ENCODE measurements around the gene VAV3. TPM values are rescaled to one million over a fixed set of nuclear protein-coding genes. Genes with fewer than 3 reads are reported as not detected.
"Not testable (repeated sequence)": the region's sequence is repeated elsewhere in the genome, so short reads cannot be mapped to it uniquely, and the experiment has no call there.

VAV3 gene
- 1.9 TPM for total RNA-seq
- long read RNA-seq, partial matches to known transcripts, result 0 of 1 reads
- long read RNA-seq, other reads (novel, unspliced or antisense), result 1 of 1 reads

GRCh38 chr1:107965110-107965991, at the start of gene VAV3:
Gene VAV3, minus strand, starts transcription at chr1:107965180. Its CDS starts 311 bp downstream, at chr1:107964869.
- intact Hi-C loops (cut with DNase I), result no loop called here
- DNase-seq (ENCODE audit: low spot score), result peak; percentile 91

DNA sequence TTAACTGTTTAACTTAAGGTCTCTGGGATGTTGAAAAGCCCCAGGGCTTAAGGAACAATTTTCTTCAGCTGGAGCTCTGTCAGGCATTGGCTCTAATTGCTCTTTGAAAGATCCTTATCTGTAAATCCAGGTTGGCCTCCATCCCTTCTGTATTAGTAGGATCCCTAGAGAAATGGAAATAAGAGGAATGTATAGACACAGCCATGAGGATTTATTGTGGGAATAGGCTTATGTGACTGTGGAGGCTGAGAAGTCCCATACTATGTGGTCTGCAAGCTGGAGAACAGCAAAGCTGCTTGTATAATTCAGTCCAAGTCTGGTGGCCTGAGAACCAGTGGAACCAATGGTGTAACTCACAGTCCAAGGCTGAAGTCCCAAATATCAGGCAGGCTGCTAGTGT, 47.6 kb upstream of the VAV3 start:
- intact Hi-C loops (cut with DNase I), result no loop called here
- DNase-seq (ENCODE audit: low spot score), result no peak

DNA sequence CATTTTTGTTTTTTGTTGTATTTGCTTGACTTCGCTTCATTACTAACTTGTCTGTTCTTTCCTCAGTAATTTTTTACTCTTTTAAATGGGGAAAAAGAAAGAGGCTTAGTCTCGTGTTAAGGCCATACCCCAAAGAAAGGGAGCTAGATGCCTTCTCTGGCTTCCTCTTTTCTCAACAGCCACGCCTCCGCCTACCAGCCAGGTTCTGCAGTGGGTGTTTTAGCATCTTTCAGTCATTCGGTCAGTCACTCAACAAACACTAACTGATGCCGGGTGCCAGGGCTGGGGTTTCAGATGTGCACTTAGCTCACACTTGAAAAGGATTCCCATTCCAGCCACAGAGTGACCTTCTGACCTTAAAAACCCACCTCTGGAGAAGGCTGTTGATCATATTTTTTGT, 46.3 kb upstream of the VAV3 start:
- DNase-seq (ENCODE audit: low spot score), result no peak
- intact Hi-C loops (cut with DNase I), result no loop called here

DNA sequence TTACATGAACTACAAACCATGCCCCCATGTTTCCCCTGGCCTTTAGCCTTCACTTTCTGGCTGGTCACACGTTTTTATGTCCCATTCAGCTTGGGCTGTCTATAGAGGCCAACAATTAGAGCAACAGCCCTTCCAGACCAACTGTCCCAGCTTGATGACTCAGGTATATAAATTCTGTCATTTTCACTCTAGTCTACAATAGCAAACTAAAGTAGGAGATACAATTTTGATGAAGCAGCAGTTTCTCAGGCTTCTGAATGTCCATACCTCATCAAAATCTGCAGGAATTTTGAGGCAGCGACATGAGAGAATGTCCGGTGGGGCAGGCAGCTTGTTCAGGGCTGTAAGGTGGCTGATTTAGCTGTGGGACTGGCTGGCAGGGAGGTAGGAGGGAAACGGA, 45.6 kb upstream of the VAV3 start:
- no peak for DNase-seq (ENCODE audit: low spot score)
- intact Hi-C loops (cut with DNase I), result no loop called here

DNA sequence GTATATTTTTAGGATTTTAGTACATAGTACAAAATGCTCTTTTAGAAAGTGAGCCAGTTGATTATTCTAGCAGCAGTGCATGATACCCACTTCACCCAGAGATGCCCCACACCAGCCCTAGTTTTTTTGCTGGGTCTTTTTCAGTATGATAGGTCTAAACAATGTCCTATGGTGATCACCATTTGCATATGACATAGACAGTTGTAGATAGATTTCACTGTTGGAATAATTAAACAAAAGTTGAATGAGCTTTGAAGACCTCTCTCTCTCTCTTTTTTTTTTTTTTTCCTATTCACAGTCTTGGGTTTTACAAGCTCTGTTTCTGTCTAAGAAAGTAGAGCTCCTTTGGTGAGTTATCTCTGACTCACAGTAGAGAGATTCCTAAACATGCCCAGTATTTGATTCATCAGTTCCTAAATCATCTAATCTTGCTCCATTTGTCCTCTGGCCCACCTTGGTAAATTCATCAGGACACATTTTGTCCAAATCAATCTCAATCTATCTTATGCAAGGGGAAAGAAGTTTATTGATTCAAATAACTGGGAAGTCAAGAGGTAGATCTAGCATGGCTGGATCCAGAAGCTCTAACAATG, 44.7 kb upstream of the VAV3 start:
- no peak for DNase-seq (ENCODE audit: low spot score)
- intact Hi-C loops (cut with DNase I), result no loop called here

DNA sequence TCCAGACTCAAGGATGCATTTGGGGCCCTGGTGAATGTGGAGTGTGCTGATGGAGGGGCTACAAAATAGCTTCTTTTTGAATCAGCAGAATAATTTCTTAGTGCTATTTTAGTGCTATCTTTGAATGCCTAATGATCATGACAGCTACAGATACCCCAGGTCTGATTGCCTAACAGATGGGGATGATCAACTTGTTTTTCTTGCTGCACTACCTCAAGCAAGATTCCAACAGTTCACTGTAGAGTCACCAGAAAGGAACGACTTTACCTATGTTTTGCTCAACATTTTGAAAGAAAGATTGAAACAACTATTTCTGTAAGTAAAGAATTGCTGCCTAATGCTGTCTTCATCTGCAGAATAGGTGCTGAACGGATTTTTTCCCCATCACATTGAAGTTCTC, 42.6 kb upstream of the VAV3 start:
- intact Hi-C loops (cut with DNase I), result no loop called here
- no peak for DNase-seq (ENCODE audit: low spot score)

DNA sequence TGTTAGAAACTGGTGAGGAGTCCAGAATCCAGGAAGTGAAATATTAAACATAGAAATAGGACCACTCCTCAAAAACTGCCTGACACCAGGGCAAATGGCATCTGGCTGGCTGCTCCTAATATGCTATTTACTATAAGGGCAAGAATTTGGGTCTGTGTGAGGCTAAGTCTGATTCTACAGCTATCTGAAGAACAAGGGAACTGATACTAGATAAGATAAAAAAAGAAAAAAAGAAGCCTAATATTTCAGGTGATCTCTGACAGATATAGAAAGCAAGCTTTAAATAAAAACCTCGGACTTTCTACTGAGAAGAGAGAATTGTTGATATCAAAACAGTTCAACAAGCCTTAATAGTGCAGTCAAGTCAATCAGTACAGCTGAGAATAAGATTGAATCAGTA, 42.1 kb upstream of the VAV3 start:
- intact Hi-C loops (cut with DNase I), result no loop called here
- no peak for DNase-seq (ENCODE audit: low spot score)

DNA sequence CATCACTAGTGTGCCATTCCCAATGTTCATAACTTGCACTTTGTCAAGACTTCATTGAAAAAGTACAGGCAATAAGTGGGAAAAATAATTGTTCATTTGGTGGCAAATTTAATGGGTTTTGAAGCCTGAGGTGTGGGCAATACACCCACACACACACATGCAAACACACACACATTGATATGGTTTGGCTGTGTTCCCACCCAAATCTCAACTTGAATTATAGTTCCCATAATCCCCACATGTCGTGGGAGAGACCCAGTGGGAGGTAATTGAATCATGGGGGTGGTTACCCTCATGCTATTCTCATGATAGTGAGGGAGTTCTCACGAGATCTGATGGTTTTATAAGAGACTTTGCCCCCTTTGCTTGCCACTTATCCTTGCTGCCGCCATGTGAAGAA, 39.9 kb upstream of the VAV3 start:
- intact Hi-C loops (cut with DNase I); DNase-seq (ENCODE audit: low spot score): not testable (repeated sequence)

- intact Hi-C loops (cut with DNase I), result no loop called here
- DNase-seq (ENCODE audit: low spot score), result no peak
Observed at GRCh38 chr1:108000620-108001111, 35.7 kb upstream of the VAV3 start.

- intact Hi-C loops (cut with DNase I), result no loop called here
- no peak for DNase-seq (ENCODE audit: low spot score)
Observed at GRCh38 chr1:108000184-108000583, 35.2 kb upstream of the VAV3 start.

- intact Hi-C loops (cut with DNase I), result no loop called here
- DNase-seq (ENCODE audit: low spot score), result no peak
Observed at GRCh38 chr1:107997866-107998265, 32.9 kb upstream of the VAV3 start.

GRCh38 chr1:107993920-107994319, 28.9 kb upstream of the VAV3 start:
- intact Hi-C loops (cut with DNase I), result no loop called here
- no peak for DNase-seq (ENCODE audit: low spot score)

DNA sequence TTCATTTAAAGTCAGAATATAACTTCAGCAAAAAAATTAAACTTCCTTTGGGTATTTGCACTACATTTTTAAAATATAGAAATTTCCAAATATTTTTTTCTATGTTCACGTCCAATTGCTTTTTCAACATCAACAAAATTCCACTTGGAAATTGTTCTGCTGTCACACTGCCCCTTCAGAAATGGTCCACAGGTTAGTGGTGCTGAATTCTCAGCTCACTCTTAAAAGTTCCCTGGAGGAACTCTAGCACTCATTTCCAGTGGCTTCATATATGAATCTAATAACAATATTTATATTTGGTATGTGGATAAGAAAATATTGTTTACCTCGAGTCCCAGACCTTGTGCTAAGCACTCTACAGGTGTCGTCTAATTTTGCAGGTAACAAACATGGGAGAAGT, 27.4 kb upstream of the VAV3 start:
- no peak for DNase-seq (ENCODE audit: low spot score)
- intact Hi-C loops (cut with DNase I), result no loop called here

DNA sequence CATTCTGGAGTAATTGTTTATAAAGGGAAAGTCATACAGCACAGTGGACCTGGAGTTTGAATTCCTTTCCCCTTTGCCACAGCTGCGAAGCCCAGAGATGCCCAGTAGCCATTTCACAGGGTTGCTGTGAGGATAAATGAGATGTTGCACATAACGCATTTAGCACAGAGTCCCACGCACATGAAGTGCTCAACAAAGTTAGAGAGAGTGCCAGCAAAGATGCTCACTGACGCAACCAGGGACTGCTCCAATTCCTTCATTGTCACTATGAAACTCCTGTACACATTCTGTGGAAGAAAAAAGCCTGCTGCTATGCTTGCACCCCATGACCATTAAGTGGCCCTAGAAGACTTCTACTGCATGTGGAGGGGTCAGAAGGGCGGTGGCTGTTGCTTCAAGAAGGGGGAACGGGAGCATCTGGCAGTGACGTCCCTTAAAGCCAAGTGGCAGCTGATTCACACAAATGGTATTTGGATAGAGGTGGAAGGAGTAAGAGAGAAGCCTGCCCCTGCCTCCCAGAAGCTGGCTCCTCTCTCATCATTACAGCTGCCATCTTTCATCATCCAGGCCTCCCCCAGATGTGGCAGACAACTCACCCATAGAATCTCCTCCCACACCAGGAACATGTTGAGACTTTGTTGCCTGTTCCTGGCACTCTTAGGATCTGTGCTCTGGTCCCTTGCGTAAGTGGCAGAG, 26.5 kb upstream of the VAV3 start:
- no peak for DNase-seq (ENCODE audit: low spot score)
- intact Hi-C loops (cut with DNase I), result no loop called here

- intact Hi-C loops (cut with DNase I), result no loop called here
Observed at GRCh38 chr1:107990606-107991005, 25.6 kb upstream of the VAV3 start.

GRCh38 chr1:107981277-107981676, 16.3 kb upstream of the VAV3 start:
- no peak for DNase-seq (ENCODE audit: low spot score)
- intact Hi-C loops (cut with DNase I), result no loop called here

More at GRCh38 chr1:107990606-107991005, 25.6 kb upstream of the VAV3 start:
- DNase-seq (ENCODE audit: low spot score), result no peak

- no peak for DNase-seq (ENCODE audit: low spot score)
- intact Hi-C loops (cut with DNase I), result no loop called here
Observed at GRCh38 chr1:107979926-107980325, 14.9 kb upstream of the VAV3 start.

DNA sequence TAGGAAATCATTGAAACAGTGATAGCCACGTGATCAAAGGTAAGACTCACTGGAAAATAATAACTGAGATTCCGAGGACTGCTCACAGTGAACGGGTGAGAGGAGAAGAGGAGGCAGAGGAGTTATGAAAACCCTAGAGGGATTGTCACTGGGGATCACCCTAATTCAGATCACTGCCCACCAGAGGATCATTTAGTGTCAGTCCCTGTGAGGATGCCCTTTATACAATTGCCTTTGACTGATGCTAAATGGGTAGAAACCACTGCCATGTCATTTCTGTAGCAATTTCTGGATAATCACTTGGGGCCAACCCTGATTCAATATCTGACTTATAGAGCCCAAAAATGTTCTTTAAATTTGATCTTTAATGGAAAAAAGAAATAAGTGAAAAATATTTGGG, 14.1 kb upstream of the VAV3 start:
- no peak for DNase-seq (ENCODE audit: low spot score)
- intact Hi-C loops (cut with DNase I), result no loop called here

DNA sequence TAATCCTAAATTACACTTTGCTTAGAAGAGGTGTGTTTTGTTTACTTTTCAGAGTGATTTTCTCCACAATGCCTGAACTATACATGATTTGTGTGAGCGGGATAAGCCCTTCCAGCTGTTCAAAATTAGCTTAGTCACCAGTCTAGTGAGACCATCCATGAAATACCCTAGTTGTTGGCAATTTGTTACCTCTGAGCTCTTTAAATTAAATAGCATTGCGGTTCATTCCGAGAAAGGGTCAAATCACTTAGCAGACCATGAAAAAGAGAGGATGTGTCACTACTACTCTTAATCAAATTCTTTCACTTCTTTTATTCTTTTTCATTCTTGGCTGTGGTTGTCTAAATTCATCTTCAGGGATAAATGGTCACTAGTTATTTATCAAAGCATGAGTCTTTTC, 11.9 kb upstream of the VAV3 start:
- no peak for DNase-seq (ENCODE audit: low spot score)
- intact Hi-C loops (cut with DNase I), result no loop called here

DNA sequence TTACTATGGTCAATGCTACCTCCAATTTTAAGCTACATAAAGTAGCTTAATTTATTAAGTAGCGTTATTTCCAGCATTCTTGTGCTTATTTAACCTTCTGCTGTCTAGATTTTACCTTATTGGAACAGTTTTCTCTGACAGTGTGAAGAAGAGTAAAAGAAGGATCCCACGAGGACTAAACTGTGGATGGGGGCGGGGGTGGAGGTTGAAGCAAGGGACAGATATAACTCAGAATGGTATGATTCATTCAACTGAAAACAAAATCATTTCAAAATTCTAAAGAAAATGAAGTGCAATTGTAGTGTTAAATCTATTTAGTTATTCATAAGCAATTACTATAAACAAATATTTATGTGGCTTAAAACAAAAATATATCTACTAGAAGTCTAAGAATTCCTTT, 11.5 kb upstream of the VAV3 start:
- no peak for DNase-seq (ENCODE audit: low spot score)
- intact Hi-C loops (cut with DNase I), result no loop called here
